A549 (cell line): ENCODE data around the gene AQP12B. TPM values are rescaled to one million over a fixed set of nuclear protein-coding genes. Genes with fewer than 3 reads are reported as not detected.

Source experiments
- ATAC-seq, 2 experiments: fragments of 200-7000 bp in 1 of 2; fragments of >200 bp in 1 of 2; cut with Nextera tagmentation in 1 of 2; cut with Tn5 transposase in 1 of 2; 3 replicates each; pipeline versions ENCODE4 v1.8.0 to v1.9.1; 2018 to 2020; ENCODE audit warnings: mild to moderate bottlenecking in 1 of 2, moderate library complexity in 1 of 2
- CTCF ChIA-PET: fragments of 300-600 bp; sonication (Branson Sonifier 250); formaldehyde crosslinking; extraction: SDS; loops from one replicate; lab custom pipeline; 2021; ENCODE audit warnings: antibody characterized with exemption, inconsistent platforms; lab: Yijun Ruan, JAX
- POLR2A ChIA-PET: fragments of 350-600 bp; formaldehyde crosslinking; extraction: SDS; loops from one replicate; lab custom pipeline; 2021; ENCODE audit warnings: antibody characterized with exemption, inconsistent platforms; lab: Yijun Ruan, JAX
- DNase-seq, 2 experiments: peaks; one replicate each; pipeline versions ENCODE4 v3.0.0 to v3.0.0-alpha.2; 2011 to 2016; ENCODE audit warnings: low read depth in 1 of 2, low spot score in 1 of 2
- FAIRE-seq: peaks from 2 replicates; lab custom pipeline; 2011; peaks lifted over from hg19 to GRCh38; lab: Jason Lieb, UNC
- H3K27ac ChIP-seq, 2 experiments: fragments of >200 bp; sonication (Bioruptor Twin); formaldehyde crosslinking; 3 replicates each; pipeline ENCODE4 v1.5.1; 2016 to 2017
- H3K4me1 ChIP-seq: fragments of >200 bp; sonication (Bioruptor Twin); formaldehyde crosslinking; 3 replicates; pipeline ENCODE4 v1.6.1; 2016
- H3K4me2 ChIP-seq: fragments of >200 bp; sonication (Bioruptor Twin); formaldehyde crosslinking; 3 replicates; pipeline ENCODE4 v1.6.1; 2016
- H3K4me3 ChIP-seq: fragments of >200 bp; sonication (Bioruptor Twin); formaldehyde crosslinking; 3 replicates; pipeline ENCODE4 v1.5.1; 2016
- H3K9me3 ChIP-seq: fragments of >200 bp; sonication (Bioruptor Twin); formaldehyde crosslinking; 3 replicates; pipeline ENCODE4 v1.6.1; 2016
- BCL3 ChIP-seq: fragments of >200 bp; sonication (Bioruptor Twin); formaldehyde crosslinking; IDR thresholded peaks from 3 replicates; pipeline ENCODE4 v1.6.1; 2016
- CHD2 ChIP-seq: fragments of 150-350 bp; IDR thresholded peaks from 2 replicates; pipeline ENCODE4 v1.6.1; 2014; ENCODE audit warnings: low read length; ENCODE audit not compliant: partially characterized antibody
- CHD4 ChIP-seq: fragments of 200-600 bp; sonication (generic); IDR thresholded peaks from 2 replicates; pipeline ENCODE4 v1.6.1; 2016; ENCODE audit warnings: antibody characterized with exemption, mild to moderate bottlenecking, borderline replicate concordance
- EHF ChIP-seq: fragments of 250-450 bp; sonication (Bioruptor Pico); IDR thresholded peaks from 2 replicates; pipeline ENCODE4 v1.5.0; 2020; ENCODE audit warnings: mild to moderate bottlenecking
- EP300 ChIP-seq, 2 experiments: fragments of >200 bp; sonication (Bioruptor Twin); formaldehyde crosslinking; IDR thresholded peaks; 2 replicates in 1 of 2; 3 replicates in 1 of 2; pipeline ENCODE4 v1.6.1; 2016 to 2017
- ESRRA ChIP-seq: fragments of 150-350 bp; IDR thresholded peaks from 2 replicates; pipeline ENCODE4 v1.6.1; 2014; ENCODE audit warnings: mild to moderate bottlenecking, low read length, borderline replicate concordance
- FOSB ChIP-seq: fragments of 250-450 bp; sonication (Bioruptor Pico); IDR thresholded peaks from 2 replicates; pipeline ENCODE4 v1.5.0; 2020; ENCODE audit warnings: mild to moderate bottlenecking, moderate library complexity
- FOSL2 ChIP-seq, 2 experiments: fragments of 450-650 bp in 1 of 2; fragments of >200 bp in 1 of 2; sonication (Bioruptor Twin) in 1 of 2; formaldehyde crosslinking; IDR thresholded peaks; 2 replicates each; pipeline versions ENCODE4 v1.5.0 to v1.6.1; 2016 to 2020; ENCODE audit warnings: mild to moderate bottlenecking in 1 of 2, moderate library complexity in 1 of 2
- FOXS1 ChIP-seq: fragments of 250-450 bp; sonication (Bioruptor Pico); IDR thresholded peaks from 2 replicates; pipeline ENCODE4 v1.5.0; 2020; ENCODE audit warnings: mild to moderate bottlenecking, moderate library complexity
- HDAC2 ChIP-seq: fragments of 200-600 bp; sonication (generic); IDR thresholded peaks from 2 replicates; pipeline ENCODE4 v1.6.1; 2016
- HOXA7 ChIP-seq: fragments of 250-450 bp; sonication (Bioruptor Pico); IDR thresholded peaks from 2 replicates; pipeline ENCODE4 v1.5.0; 2020; ENCODE audit warnings: mild to moderate bottlenecking, moderate library complexity
- JUNB ChIP-seq: fragments of >200 bp; sonication (Bioruptor Twin); formaldehyde crosslinking; IDR thresholded peaks from 2 replicates; pipeline ENCODE4 v1.6.1; 2016
- KDM1A ChIP-seq: fragments of 200-600 bp; sonication (generic); IDR thresholded peaks from 2 replicates; pipeline ENCODE4 v1.6.1; 2016; ENCODE audit warnings: low read depth, mild to moderate bottlenecking
- MAFK ChIP-seq: fragments of 450-650 bp; IDR thresholded peaks from 2 replicates; pipeline ENCODE4 v1.6.1; 2014; ENCODE audit not compliant: partially characterized antibody
- NPAS2 ChIP-seq: fragments of 250-450 bp; sonication (Bioruptor Pico); IDR thresholded peaks from 2 replicates; pipeline ENCODE4 v1.8.0; 2022; ENCODE audit warnings: mild to moderate bottlenecking, moderate library complexity, borderline replicate concordance
- PBX3 ChIP-seq: IDR thresholded peaks from 2 replicates; pipeline ENCODE4 v1.6.1; 2012
- PHF8 ChIP-seq: fragments of 200-600 bp; sonication (generic); IDR thresholded peaks from 2 replicates; pipeline ENCODE4 v1.6.1; 2016; ENCODE audit warnings: low read depth, mild to moderate bottlenecking, antibody characterized with exemption, moderate library complexity, borderline replicate concordance
- RAD21 ChIP-seq, 2 experiments: fragments of >200 bp in 1 of 2; sonication (Bioruptor Twin) in 1 of 2; formaldehyde crosslinking in 1 of 2; IDR thresholded peaks in 1 of 2; conservative IDR thresholded peaks in 1 of 2; 2 replicates in 1 of 2; 3 replicates in 1 of 2; pipeline ENCODE4 v1.6.1; 2012 to 2018; ENCODE audit warnings: inconsistent platforms in 1 of 2
- RARB ChIP-seq: fragments of 250-450 bp; sonication (Bioruptor Pico); IDR thresholded peaks from 2 replicates; pipeline ENCODE4 v1.8.0; 2021; ENCODE audit warnings: mild to moderate bottlenecking, moderate library complexity
- RFX5 ChIP-seq: fragments of 450-650 bp; IDR thresholded peaks from 2 replicates; pipeline ENCODE4 v1.7.1; 2014; ENCODE audit warnings: antibody characterized with exemption, mild to moderate bottlenecking, moderate library complexity
- TP53 ChIP-seq: fragments of 250-450 bp; sonication (Bioruptor Pico); IDR thresholded peaks from 2 replicates; pipeline ENCODE4 v1.5.0; 2021; ENCODE audit warnings: mild to moderate bottlenecking, moderate library complexity
- ZC3H11A ChIP-seq: fragments of 450-650 bp; IDR thresholded peaks from 2 replicates; pipeline ENCODE4 v1.6.1; 2014; ENCODE audit warnings: antibody characterized with exemption, mild to moderate bottlenecking
- ZFP36 ChIP-seq: fragments of 450-650 bp; IDR thresholded peaks from 2 replicates; pipeline ENCODE4 v1.6.1; 2014; ENCODE audit warnings: borderline replicate concordance; ENCODE audit not compliant: partially characterized antibody
- ZNF302 ChIP-seq: fragments of 250-450 bp; sonication (Bioruptor Pico); IDR thresholded peaks from 2 replicates; pipeline ENCODE4 v1.9.0; 2021; ENCODE audit warnings: inconsistent platforms, mild to moderate bottlenecking, moderate library complexity
- ZSCAN20 ChIP-seq: fragments of 250-450 bp; sonication (Bioruptor Pico); IDR thresholded peaks from 2 replicates; pipeline ENCODE4 v1.8.0; 2022; ENCODE audit warnings: mild to moderate bottlenecking, moderate library complexity
- WGBS: methylation state at CpG from one replicate; pipeline ENCODE4 v1.1.6; 2017; ENCODE audit errors: missing lambda C conversion rate; 5-methylcytosine and 5-hydroxymethylcytosine counted together
- polyA plus RNA-seq, 4 experiments: library from polyadenylated mRNA; depleted of rRNA in 3 of 4; stranded (reverse); fragments of >200 nt; fragmentation: RNase III in 1 of 4; extraction: RNeasy Plus Mini Kit Qiagen cat#74134 plus additional on column Dnase treatment in 1 of 4; gene quantifications; 2 replicates in 3 of 4; 3 replicates in 1 of 4; pipeline ENCODE4 v1.2.3, GENCODE V29; 2011 to 2017
- TF ChIP-seq, protein P1 (sequence below): IDR thresholded peaks from 2 replicates; pipeline ENCODE4 v1.6.1; 2012

AQP12B gene
- polyA plus RNA-seq, 2 of the 4 experiments (the other 2 are of a cell fraction): not detected

DNA sequence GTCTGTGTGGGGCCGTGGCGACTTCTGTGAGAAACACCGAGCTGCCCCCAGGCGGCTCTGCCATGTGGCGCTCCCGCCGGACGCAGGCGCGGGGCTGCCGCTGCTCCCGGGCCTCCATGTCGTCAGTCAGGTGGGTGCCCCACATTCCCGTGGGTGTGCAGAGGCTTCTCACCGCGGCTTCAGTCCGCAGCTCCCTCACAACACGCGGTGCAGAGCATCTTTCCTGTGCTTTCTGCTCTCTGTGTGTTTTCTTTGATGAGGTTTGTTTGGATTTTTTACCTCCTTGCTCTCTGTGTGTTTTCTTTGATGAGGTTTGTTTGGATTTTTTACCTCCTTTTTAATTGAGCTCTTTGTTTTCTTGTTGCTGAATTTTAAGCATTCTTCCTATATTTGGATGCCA, 22.0 kb upstream of the AQP12B start:
- Histone ChIP-seq H3K4me2 (no peak overlapping the region), H3K9me3 (no peaks in the 10 kb centered on the region), H3K27ac (no peak overlapping the region)
- no peak for DNase-seq
- no peak for FAIRE-seq
- WGBS: 56% methylated on average over 19 of the region's 19 CpGs
- CTCF ChIA-PET: interaction anchor here (1.4 kb wide), 1 partner anchor 52 kb away, joined by 3 read pairs; no protein-coding TSS in a partner anchor
- TF ChIP-seq TP53 (CRISPR knock-in tag) (no peak), FOSB (CRISPR knock-in tag) (no peak), NPAS2 (CRISPR knock-in tag) (no peak), MAFK (no peak), CHD4 (no peak), ZSCAN20 (CRISPR knock-in tag) (no peak), EHF (CRISPR knock-in tag) (no peak), ZC3H11A (no peak), FOXS1 (CRISPR knock-in tag) (no peak), ZNF302 (CRISPR knock-in tag) (no peak), ESRRA (no peak)
- TF ChIP-seq, all 56 proteins: peak for 0
- POLR2A ChIA-PET: no interaction called here
- no peak; a peak in 1 of 6 replicates for ATAC-seq
- H3K4me1 ChIP-seq: no peaks in the 10 kb centered on the region
- no peak overlapping the region for H3K4me3 ChIP-seq

GRCh38 chr2:240703417-240704341, 21.0 kb upstream of the AQP12B start:
- FAIRE-seq (no peak), DNase-seq (no peak), ATAC-seq (no peak; a peak in 1 of 6 replicates)
- H3K4me2 ChIP-seq: no peak overlapping the region
- 36% methylated on average over 17 of the region's 18 CpGs for WGBS
- no peak overlapping the region for H3K4me3 ChIP-seq
- no peaks in the 10 kb centered on the region for H3K9me3 ChIP-seq
- H3K4me1 ChIP-seq: no peaks in the 10 kb centered on the region
- CTCF ChIA-PET: interaction anchor here (1.0 to 1.4 kb wide), 2 partner anchors 51 to 136 kb away, joined by 3 read pairs; no protein-coding TSS in a partner anchor
- POLR2A ChIA-PET: no interaction called here
- TF ChIP-seq ZC3H11A (no peak), EP300 (IDR thresholded peaks at IDR 0.05) (no peak), ZFP36 (no peak), HDAC2 (no peak), JUNB (no peak), KDM1A (no peak), PBX3 (no peak), BCL3 (no peak), FOSL2 (IDR thresholded peaks at IDR 0.05) (no peak), FOSL2 (CRISPR knock-in tag; IDR thresholded peaks at IDR 0.05) (no peak), RFX5 (no peak), NPAS2 (CRISPR knock-in tag) (no peak), RARB (CRISPR knock-in tag) (no peak), CHD2 (no peak), PHF8 (no peak), MAFK (no peak), HOXA7 (CRISPR knock-in tag) (no peak), RAD21 (conservative IDR thresholded peaks at IDR 0.05 in 1 of 2, IDR thresholded peaks at IDR 0.05 in 1 of 2) (no peak)
- TF ChIP-seq, protein P1, sequence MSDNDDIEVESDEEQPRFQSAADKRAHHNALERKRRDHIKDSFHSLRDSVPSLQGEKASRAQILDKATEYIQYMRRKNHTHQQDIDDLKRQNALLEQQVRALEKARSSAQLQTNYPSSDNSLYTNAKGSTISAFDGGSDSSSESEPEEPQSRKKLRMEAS: no peak
- no peak overlapping the region for H3K27ac ChIP-seq
